DOHH2 (cell line): ENCODE results near the gene NAA60.

ENCODE experiments used
- H3F3A ChIP-seq: fragments of 200-600 bp; sonication (generic), shearing (Covaris generic); 2 replicates; pipeline ENCODE4 v1.6.0; 2016; ENCODE audit warnings: antibody characterized with exemption, mild to moderate bottlenecking; ENCODE audit not compliant: control insufficient read depth, insufficient read depth
- H3K27ac ChIP-seq: fragments of 200-600 bp; sonication (generic); 2 replicates; pipeline ENCODE4 v1.5.1; 2014; ENCODE audit warnings: low read depth, mild to moderate bottlenecking, low read length, moderate library complexity
- H3K27me3 ChIP-seq: fragments of 200-600 bp; sonication (generic); 2 replicates; pipeline ENCODE4 v1.6.1; 2014; ENCODE audit warnings: mild to moderate bottlenecking, low read length, mixed read lengths; ENCODE audit not compliant: control insufficient read depth
- H3K36me3 ChIP-seq: fragments of 200-600 bp; sonication (generic); 2 replicates; pipeline ENCODE4 v1.6.1; 2014; ENCODE audit warnings: mild to moderate bottlenecking, low read length, moderate library complexity, mixed read lengths; ENCODE audit not compliant: control insufficient read depth
- H3K4me1 ChIP-seq: fragments of 200-600 bp; sonication (generic); 2 replicates; pipeline ENCODE4 v1.6.1; 2014; ENCODE audit warnings: mild to moderate bottlenecking, low read length, mixed read lengths; ENCODE audit not compliant: control insufficient read depth
- H3K4me2 ChIP-seq: fragments of 200-600 bp; sonication (generic); 2 replicates; pipeline ENCODE4 v1.6.0; 2014; ENCODE audit warnings: mild to moderate bottlenecking, low read length, moderate library complexity
- H3K4me3 ChIP-seq: fragments of 200-600 bp; sonication (generic); 2 replicates; pipeline ENCODE4 v1.5.1; 2014; ENCODE audit warnings: mild to moderate bottlenecking, low read length, mixed read lengths
- H3K79me2 ChIP-seq: fragments of 200-600 bp; sonication (generic); 2 replicates; pipeline ENCODE4 v1.6.1; 2014; ENCODE audit warnings: mild to moderate bottlenecking, low read length, mixed read lengths; ENCODE audit not compliant: control insufficient read depth
- H3K9me2 ChIP-seq: fragments of 200-600 bp; sonication (generic); replicated peaks from 2 replicates; pipeline ENCODE4 v1.6.1; 2014; ENCODE audit warnings: mild to moderate bottlenecking, low read length, mixed read lengths; ENCODE audit not compliant: control insufficient read depth
- H3K9me3 ChIP-seq: fragments of 200-600 bp; sonication (generic); 2 replicates; pipeline ENCODE4 v1.6.1; 2014; ENCODE audit warnings: antibody characterized with exemption, low read length, mixed read lengths; ENCODE audit not compliant: control insufficient read depth, insufficient read depth
- H4K20me1 ChIP-seq: fragments of 200-600 bp; sonication (generic); 2 replicates; pipeline ENCODE4 v1.6.0; 2014; ENCODE audit warnings: low read depth, mild to moderate bottlenecking, antibody characterized with exemption, low read length, moderate library complexity; ENCODE audit not compliant: control insufficient read depth, insufficient read depth
- EZH2phosphoT487 ChIP-seq: fragments of 200-600 bp; sonication (generic); IDR thresholded peaks from 2 replicates; pipeline ENCODE4 v1.6.1; 2017; ENCODE audit warnings: borderline replicate concordance, mild to moderate bottlenecking, antibody characterized with exemption, low read length, moderate library complexity, mixed read lengths
- TF ChIP-seq, protein P1 (sequence below): fragments of 200-600 bp; sonication (generic); IDR thresholded peaks from one replicate; pipeline ENCODE4 v1.5.1; 2014; ENCODE audit warnings: antibody characterized with exemption, mild to moderate bottlenecking, low read depth, low read length; ENCODE audit not compliant: poor library complexity, severe bottlenecking

NAA60 gene

DNA sequence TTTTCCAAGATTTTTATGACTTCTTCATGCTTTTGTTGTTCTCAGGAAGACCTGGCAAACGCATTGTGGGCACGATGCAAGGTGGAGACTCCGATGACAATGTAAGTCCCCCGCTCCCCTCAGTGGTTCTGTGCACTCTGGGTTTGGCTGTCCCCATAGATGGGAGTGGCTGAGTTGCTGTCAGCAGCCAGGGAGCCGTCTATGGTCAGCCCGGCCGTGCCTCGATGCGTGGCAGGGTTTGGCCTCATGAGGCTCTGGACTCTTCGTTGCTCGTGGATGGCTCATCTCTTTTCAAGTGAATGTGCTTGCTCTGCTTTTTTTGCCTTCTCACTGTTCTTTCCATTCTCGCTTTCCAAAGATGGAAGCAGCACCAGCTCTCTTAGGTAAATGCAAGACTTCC lies 89.3 kb downstream of the NAA60 start:
- peaks cover 12% of the 10 kb centered on the region for H3K36me3 ChIP-seq
- no peak overlapping the region for H3K27ac ChIP-seq
- no peaks in the 10 kb centered on the region for H4K20me1 ChIP-seq
- no peak for TF ChIP-seq EZH2phosphoT487
- TF ChIP-seq, protein P1, sequence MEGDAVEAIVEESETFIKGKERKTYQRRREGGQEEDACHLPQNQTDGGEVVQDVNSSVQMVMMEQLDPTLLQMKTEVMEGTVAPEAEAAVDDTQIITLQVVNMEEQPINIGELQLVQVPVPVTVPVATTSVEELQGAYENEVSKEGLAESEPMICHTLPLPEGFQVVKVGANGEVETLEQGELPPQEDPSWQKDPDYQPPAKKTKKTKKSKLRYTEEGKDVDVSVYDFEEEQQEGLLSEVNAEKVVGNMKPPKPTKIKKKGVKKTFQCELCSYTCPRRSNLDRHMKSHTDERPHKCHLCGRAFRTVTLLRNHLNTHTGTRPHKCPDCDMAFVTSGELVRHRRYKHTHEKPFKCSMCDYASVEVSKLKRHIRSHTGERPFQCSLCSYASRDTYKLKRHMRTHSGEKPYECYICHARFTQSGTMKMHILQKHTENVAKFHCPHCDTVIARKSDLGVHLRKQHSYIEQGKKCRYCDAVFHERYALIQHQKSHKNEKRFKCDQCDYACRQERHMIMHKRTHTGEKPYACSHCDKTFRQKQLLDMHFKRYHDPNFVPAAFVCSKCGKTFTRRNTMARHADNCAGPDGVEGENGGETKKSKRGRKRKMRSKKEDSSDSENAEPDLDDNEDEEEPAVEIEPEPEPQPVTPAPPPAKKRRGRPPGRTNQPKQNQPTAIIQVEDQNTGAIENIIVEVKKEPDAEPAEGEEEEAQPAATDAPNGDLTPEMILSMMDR, result no peak
- no peaks in the 10 kb centered on the region for H3K9me3 ChIP-seq
- no peak overlapping the region for H3K4me3 ChIP-seq
- no peaks in the 10 kb centered on the region for H3K27me3 ChIP-seq
- no peaks in the 10 kb centered on the region for H3K79me2 ChIP-seq
- no peak overlapping the region for H3K4me2 ChIP-seq
- no peaks in the 10 kb centered on the region for H3K9me2 ChIP-seq
- H3F3A ChIP-seq, result peaks cover 7% of the 10 kb centered on the region
- peaks cover 6% of the 10 kb centered on the region for H3K4me1 ChIP-seq

DNA sequence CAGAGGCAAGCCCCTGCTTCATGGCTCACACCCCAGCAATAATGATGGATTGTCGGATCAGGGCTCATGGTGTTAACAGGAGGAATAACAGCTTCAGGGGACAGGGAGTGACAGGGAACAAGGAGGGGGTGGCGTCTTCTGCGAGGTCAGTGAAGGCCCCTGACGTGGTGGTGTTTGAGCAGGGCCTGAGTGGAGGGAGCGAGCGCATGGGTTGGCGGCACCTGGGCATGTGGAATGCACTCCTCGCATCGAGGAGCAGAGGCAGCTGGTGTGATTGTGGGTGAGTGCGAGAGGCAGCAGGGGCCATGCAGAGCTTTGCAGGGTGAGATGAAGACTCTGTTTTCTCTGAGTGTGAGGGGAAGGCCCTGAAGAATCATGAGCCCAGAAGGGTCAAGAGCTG lies 90.6 kb downstream of the NAA60 start:
- H3K79me2 ChIP-seq, result no peaks in the 10 kb centered on the region
- no peaks in the 10 kb centered on the region for H3K9me3 ChIP-seq

DNA sequence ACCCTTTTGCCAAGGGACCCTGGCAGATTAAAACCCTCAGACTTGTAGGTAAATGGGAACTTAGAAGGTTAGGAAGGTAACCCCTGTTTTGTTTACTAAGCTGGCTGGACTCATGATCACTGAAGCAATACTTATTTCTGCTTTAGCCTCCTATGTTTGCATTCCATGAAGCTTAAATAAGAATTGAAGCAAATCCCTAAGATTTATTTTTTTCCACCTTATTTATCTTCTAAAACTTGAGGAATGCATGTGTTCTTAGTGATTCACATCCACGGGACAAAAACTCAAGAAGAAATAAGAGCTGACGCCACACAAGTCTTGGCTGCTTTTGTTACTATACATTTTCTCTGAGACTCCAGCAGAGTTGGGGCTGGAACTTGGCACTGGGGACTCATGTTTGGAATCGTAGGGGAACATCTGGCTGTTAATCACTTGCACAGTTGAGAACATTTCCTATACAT lies 92.8 kb downstream of the NAA60 start:
- Histone ChIP-seq H3K4me2 (no peak overlapping the region), H3K27me3 (no peaks in the 10 kb centered on the region), H3K27ac (no peak overlapping the region), H3K36me3 (peaks cover 31% of the 10 kb centered on the region), H3K4me1 (0 out of 2 replicates have a peak, but pooled peaks cover 3% of the 10 kb centered on the region), H3K4me3 (no peak overlapping the region), H4K20me1 (no peaks in the 10 kb centered on the region), H3F3A (peaks cover 19% of the 10 kb centered on the region), H3K9me3 (no peaks in the 10 kb centered on the region), H3K79me2 (no peaks in the 10 kb centered on the region), H3K9me2 (no peaks in the 10 kb centered on the region)
- TF ChIP-seq, protein P1, result no peak
- TF ChIP-seq EZH2phosphoT487, result no peak

More for the DNA sequence above, 90.6 kb downstream of the NAA60 start:
- Histone ChIP-seq H3K27me3 (no peaks in the 10 kb centered on the region), H3K36me3 (peaks cover 18% of the 10 kb centered on the region), H3K9me2 (no peaks in the 10 kb centered on the region), H3K4me2 (no peak overlapping the region), H3K27ac (no peak overlapping the region), H3K4me1 (0 out of 2 replicates have a peak, but pooled peaks cover 3% of the 10 kb centered on the region), H3F3A (peaks cover 10% of the 10 kb centered on the region), H4K20me1 (no peaks in the 10 kb centered on the region), H3K4me3 (no peak overlapping the region)
- TF ChIP-seq, protein P1, result no peak
- TF ChIP-seq EZH2phosphoT487, result no peak
